ENCODE results near the gene JMJD7. TPM values are rescaled to one million over a fixed set of nuclear protein-coding genes. Genes with fewer than 3 reads are reported as not detected.

JMJD7 gene
- total RNA-seq, 1 experiment from 2014 or later = 13.5 TPM

DNA sequence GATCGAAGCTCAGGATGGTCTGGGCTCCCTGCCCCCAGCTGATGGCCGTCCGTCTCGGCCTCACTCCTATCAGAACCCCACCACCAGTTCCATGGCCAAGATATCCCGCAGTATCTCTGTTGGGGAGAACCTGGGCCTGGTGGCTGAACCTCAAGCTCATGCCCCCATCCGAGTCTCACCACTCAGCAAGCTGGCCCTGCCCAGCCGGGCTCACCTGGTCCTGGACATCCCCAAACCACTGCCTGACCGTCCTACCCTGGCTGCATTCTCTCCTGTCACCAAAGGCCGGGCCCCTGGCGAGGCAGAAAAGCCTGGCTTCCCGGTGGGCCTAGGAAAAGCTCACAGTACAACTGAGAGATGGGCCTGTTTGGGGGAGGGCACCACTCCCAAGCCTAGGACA, 4.4 kb upstream of the JMJD7 start (continued):
- no peak for TF ChIP-seq ZBTB33 (IDR thresholded peaks at IDR 0.05; ENCODE audit: extremely low read depth, insufficient replicate concordance, low read length)
- no peak for TF ChIP-seq CTCF (IDR thresholded peaks at IDR 0.05 in 2 of 3, conservative IDR thresholded peaks at IDR 0.05 in 1 of 3; ENCODE audit: borderline replicate concordance in 1 of 3, insufficient read depth in 1 of 3, low read depth in 2 of 3, low read length in 2 of 3)
- no peak for TF ChIP-seq YY1 (IDR thresholded peaks at IDR 0.05; ENCODE audit: extremely low read depth, insufficient replicate concordance, low read depth, low read length)

GRCh38 chr15:41824062-41824745, 3.7 kb upstream of the JMJD7 start:
- intact Hi-C loops (cut with micrococcal nuclease) = no loop called here
- Histone ChIP-seq H2AFZ (ENCODE audit: low read depth, low read length, poor library complexity, severe bottlenecking) (no peak overlapping the region), H3K36me3 (ENCODE audit: control insufficient read depth in 1 of 2, insufficient read depth in 2 of 2, low read length in 2 of 2) (peaks cover 0 to 6% of the 10 kb centered on the region in 2 experiments; a peak in 2 of 4 replicates), H3K9ac (ENCODE audit: low read length) (no peak overlapping the region), H4K20me1 (ENCODE audit: insufficient read depth) (no peaks in the 10 kb centered on the region), H3K4me3 (replicated peaks in 1 of 2; ENCODE audit: low read depth in 1 of 2, low read length in 2 of 2) (no peak overlapping the region), H3K9me3 (ENCODE audit: control insufficient read depth in 1 of 2, insufficient read depth in 1 of 2, low read depth in 1 of 2, low read length in 2 of 2) (no peaks in the 10 kb centered on the region), H3K27ac (ENCODE audit: low read depth, low read length) (no peak overlapping the region), H3K9me2 (ENCODE audit: insufficient read depth) (no peaks in the 10 kb centered on the region), H3K27me3 (ENCODE audit: insufficient read depth, low read length) (no peaks in the 10 kb centered on the region), H3K79me2 (ENCODE audit: insufficient read depth, low read length) (no peaks in the 10 kb centered on the region), H3K4me1 (ENCODE audit: control insufficient read depth in 1 of 2, insufficient read depth in 2 of 2, low read length in 2 of 2) (peaks cover 6 to 13% of the 10 kb centered on the region in 2 experiments; a peak in 3 of 4 replicates), H3K4me2 (ENCODE audit: low read length) (no peak overlapping the region)
- no TSS peak for BruUV-seq (replicated peaks)
- RAD21 ChIA-PET (ENCODE audit: low non-redundant PET in 1 of 2, low total read pairs in 2 of 2, uncharacterized antibody in 2 of 2, unreplicated experiment in 2 of 2) = no interaction called here
- POLR2A ChIA-PET = no interaction called here
- CTCF ChIA-PET = no interaction called here
- ATAC-seq (no peak), DNase-seq (ENCODE audit: low read depth, low spot score) (no peak)
- TF ChIP-seq ZBTB33 (IDR thresholded peaks at IDR 0.05; ENCODE audit: extremely low read depth, insufficient replicate concordance, low read length) (no peak), SIN3A (IDR thresholded peaks at IDR 0.05; ENCODE audit: low read depth) (no peak), EGR1 (IDR thresholded peaks at IDR 0.05; ENCODE audit: low read depth) (no peak), MAX (IDR thresholded peaks at IDR 0.05) (no peak), FOSL1 (IDR thresholded peaks at IDR 0.05; ENCODE audit: low read depth) (no peak), EZH2 (IDR thresholded peaks at IDR 0.05) (no peak), ATF3 (IDR thresholded peaks at IDR 0.05) (no peak), SP1 (IDR thresholded peaks at IDR 0.05; ENCODE audit: low read depth) (no peak), CEBPB (IDR thresholded peaks at IDR 0.05; ENCODE audit: low read depth) (no peak), JUND (IDR thresholded peaks at IDR 0.05) (no peak), EZH2phosphoT487 (IDR thresholded peaks at IDR 0.05; ENCODE audit: borderline replicate concordance) (no peak)
- TF ChIP-seq, protein P1, sequence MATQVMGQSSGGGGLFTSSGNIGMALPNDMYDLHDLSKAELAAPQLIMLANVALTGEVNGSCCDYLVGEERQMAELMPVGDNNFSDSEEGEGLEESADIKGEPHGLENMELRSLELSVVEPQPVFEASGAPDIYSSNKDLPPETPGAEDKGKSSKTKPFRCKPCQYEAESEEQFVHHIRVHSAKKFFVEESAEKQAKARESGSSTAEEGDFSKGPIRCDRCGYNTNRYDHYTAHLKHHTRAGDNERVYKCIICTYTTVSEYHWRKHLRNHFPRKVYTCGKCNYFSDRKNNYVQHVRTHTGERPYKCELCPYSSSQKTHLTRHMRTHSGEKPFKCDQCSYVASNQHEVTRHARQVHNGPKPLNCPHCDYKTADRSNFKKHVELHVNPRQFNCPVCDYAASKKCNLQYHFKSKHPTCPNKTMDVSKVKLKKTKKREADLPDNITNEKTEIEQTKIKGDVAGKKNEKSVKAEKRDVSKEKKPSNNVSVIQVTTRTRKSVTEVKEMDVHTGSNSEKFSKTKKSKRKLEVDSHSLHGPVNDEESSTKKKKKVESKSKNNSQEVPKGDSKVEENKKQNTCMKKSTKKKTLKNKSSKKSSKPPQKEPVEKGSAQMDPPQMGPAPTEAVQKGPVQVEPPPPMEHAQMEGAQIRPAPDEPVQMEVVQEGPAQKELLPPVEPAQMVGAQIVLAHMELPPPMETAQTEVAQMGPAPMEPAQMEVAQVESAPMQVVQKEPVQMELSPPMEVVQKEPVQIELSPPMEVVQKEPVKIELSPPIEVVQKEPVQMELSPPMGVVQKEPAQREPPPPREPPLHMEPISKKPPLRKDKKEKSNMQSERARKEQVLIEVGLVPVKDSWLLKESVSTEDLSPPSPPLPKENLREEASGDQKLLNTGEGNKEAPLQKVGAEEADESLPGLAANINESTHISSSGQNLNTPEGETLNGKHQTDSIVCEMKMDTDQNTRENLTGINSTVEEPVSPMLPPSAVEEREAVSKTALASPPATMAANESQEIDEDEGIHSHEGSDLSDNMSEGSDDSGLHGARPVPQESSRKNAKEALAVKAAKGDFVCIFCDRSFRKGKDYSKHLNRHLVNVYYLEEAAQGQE (IDR thresholded peaks at IDR 0.05; ENCODE audit: low read depth) = no peak

Measured in HCT116 (cell line).